IMR-90 (cell line): ENCODE results near the gene PRDX5. TPM values are rescaled to one million over a fixed set of nuclear protein-coding genes. Genes with fewer than 3 reads are reported as not detected.

Source experiments
- ATAC-seq: fragments of 200-7000 bp; cut with Tn5 transposase; 2 replicates; pipeline ENCODE4 v1.9.1; 2020; ENCODE audit warnings: low read depth, mild to moderate bottlenecking, moderate library complexity
- BruUV-seq: library from RNA; stranded (reverse); fragments of 400-500 nt; replicated peaks from 2 replicates; lab custom pipeline; 2021; lab: Mats Ljungman, UMichigan
- CTCF ChIA-PET: fragments of 300-600 bp; formaldehyde crosslinking; extraction: SDS; loops from one replicate; lab custom pipeline; 2021; ENCODE audit warnings: antibody characterized with exemption; lab: Yijun Ruan, JAX
- POLR2A ChIA-PET: fragments of 300-600 bp; sonication (Branson Sonifier 250); formaldehyde crosslinking; loops from one replicate; lab custom pipeline; 2022; ENCODE audit warnings: antibody characterized with exemption; ENCODE audit not compliant: unreplicated experiment; lab: Charles Lee
- DNase-seq: peaks from one replicate; pipeline ENCODE4 v3.0.0; 2013
- H2AFZ ChIP-seq: replicated peaks from 2 replicates; pipeline ENCODE3; 2013; ENCODE audit warnings: low read length, mild to moderate bottlenecking; ENCODE audit not compliant: poor library complexity
- H2AK5ac ChIP-seq: 2 replicates; pipeline ENCODE4 v1.6.1; 2013; ENCODE audit warnings: low read depth, low read length, inconsistent platforms
- H2AK9ac ChIP-seq: replicated peaks from 2 replicates; pipeline ENCODE3; 2013; ENCODE audit warnings: mild to moderate bottlenecking, low read depth, low read length, moderate library complexity; ENCODE audit not compliant: poor library complexity
- H2BK120ac ChIP-seq: 2 replicates; pipeline ENCODE4 v1.6.1; 2013; ENCODE audit warnings: low read depth, low read length, inconsistent platforms
- H2BK15ac ChIP-seq: 3 replicates; pipeline ENCODE4 v1.6.1; 2013; ENCODE audit warnings: low read depth, low read length, inconsistent platforms
- H2BK20ac ChIP-seq: 2 replicates; pipeline ENCODE4 v1.6.1; 2013; ENCODE audit warnings: low read depth, mild to moderate bottlenecking, inconsistent platforms, low read length, moderate library complexity
- H2BK5ac ChIP-seq: 2 replicates; pipeline ENCODE4 v1.6.1; 2013; ENCODE audit warnings: mild to moderate bottlenecking, low read depth, low read length, inconsistent platforms; ENCODE audit not compliant: poor library complexity, severe bottlenecking
- H3K14ac ChIP-seq: replicated peaks from 2 replicates; pipeline ENCODE4 v1.6.1; 2013; ENCODE audit warnings: low read depth, low read length, inconsistent platforms
- H3K18ac ChIP-seq: 2 replicates; pipeline ENCODE4 v1.6.1; 2013; ENCODE audit warnings: low read depth, low read length, control low read depth
- H3K23ac ChIP-seq: 2 replicates; pipeline ENCODE4 v1.6.1; 2013; ENCODE audit warnings: low read depth, low read length, inconsistent platforms
- H3K27ac ChIP-seq: 2 replicates; pipeline ENCODE4 v1.5.1; 2013; ENCODE audit warnings: mild to moderate bottlenecking, control low read depth, low read length; ENCODE audit not compliant: insufficient read depth
- H3K27me3 ChIP-seq: 2 replicates; pipeline ENCODE4 v1.6.1; 2013; ENCODE audit warnings: low read length; ENCODE audit not compliant: control insufficient read depth, insufficient read depth
- H3K36me3 ChIP-seq: 2 replicates; pipeline ENCODE4 v1.6.1; 2013; ENCODE audit warnings: low read length, mixed read lengths; ENCODE audit not compliant: control insufficient read depth, insufficient read depth
- H3K4ac ChIP-seq: 2 replicates; pipeline ENCODE4 v1.6.1; 2013; ENCODE audit warnings: low read depth, low read length, inconsistent platforms
- H3K4me1 ChIP-seq: 2 replicates; pipeline ENCODE4 v1.6.1; 2013; ENCODE audit warnings: low read length, mixed read lengths; ENCODE audit not compliant: control insufficient read depth, insufficient read depth
- H3K4me2 ChIP-seq: 2 replicates; pipeline ENCODE4 v1.6.1; 2013; ENCODE audit warnings: low read depth, mild to moderate bottlenecking, control low read depth, low read length, moderate library complexity
- H3K4me3 ChIP-seq: 2 replicates; pipeline ENCODE4 v1.5.1; 2013; ENCODE audit warnings: low read depth, mild to moderate bottlenecking, control low read depth, low read length, moderate library complexity; ENCODE audit not compliant: insufficient read depth
- H3K56ac ChIP-seq: 2 replicates; pipeline ENCODE4 v1.6.1; 2013; ENCODE audit warnings: low read length, inconsistent platforms; ENCODE audit not compliant: insufficient read depth; ENCODE audit errors: extremely low read depth
- H3K79me1 ChIP-seq, 2 experiments: 2 replicates each; pipeline ENCODE4 v1.6.1; 2013; ENCODE audit warnings: low read length in 2 of 2, inconsistent platforms in 1 of 2, low read depth in 1 of 2
- H3K9ac ChIP-seq: 2 replicates; pipeline ENCODE4 v1.6.1; 2013; ENCODE audit warnings: low read depth, low read length, control low read depth
- H3K9me1 ChIP-seq: 2 replicates; pipeline ENCODE4 v1.6.1; 2013; ENCODE audit warnings: low read length, inconsistent platforms; ENCODE audit not compliant: insufficient read depth
- H3K9me3 ChIP-seq: 2 replicates; pipeline ENCODE4 v1.6.1; 2013; ENCODE audit warnings: low read length; ENCODE audit not compliant: control insufficient read depth, insufficient read depth
- H4K20me1 ChIP-seq: 2 replicates; pipeline ENCODE4 v1.6.1; 2013; ENCODE audit warnings: low read length, inconsistent platforms; ENCODE audit not compliant: insufficient read depth
- H4K5ac ChIP-seq: 2 replicates; pipeline ENCODE4 v1.6.1; 2013; ENCODE audit warnings: mild to moderate bottlenecking, low read depth, low read length, control low read depth
- H4K8ac ChIP-seq, 2 experiments: 2 replicates each; pipeline ENCODE4 v1.6.1; 2013; ENCODE audit warnings: low read depth in 2 of 2, low read length in 2 of 2, control low read depth in 1 of 2, inconsistent platforms in 1 of 2
- H4K91ac ChIP-seq: 2 replicates; pipeline ENCODE4 v1.6.1; 2013; ENCODE audit warnings: low read depth, low read length, inconsistent platforms; ENCODE audit not compliant: insufficient read depth
- CEBPB ChIP-seq: IDR thresholded peaks from 2 replicates; pipeline ENCODE4 v1.6.1; 2012; ENCODE audit warnings: low read depth, low read length, improper control_type of control experiment
- CTCF ChIP-seq: conservative IDR thresholded peaks from 2 replicates; pipeline ENCODE4 v1.5.1; 2012; ENCODE audit warnings: mild to moderate bottlenecking, low read depth, low read length, improper control_type of control experiment
- ELK1 ChIP-seq: fragments of 150-350 bp; IDR thresholded peaks from 2 replicates; pipeline ENCODE4 v1.6.1; 2016; ENCODE audit warnings: low read depth, mild to moderate bottlenecking, low read length, moderate library complexity, borderline replicate concordance
- FOS ChIP-seq: fragments of 150-350 bp; IDR thresholded peaks from 2 replicates; pipeline ENCODE4 v1.6.1; 2016; ENCODE audit warnings: low read depth, low read length
- MAFK ChIP-seq: IDR thresholded peaks from 2 replicates; pipeline ENCODE4 v1.6.1; 2012; ENCODE audit warnings: low read depth, low read length, improper control_type of control experiment
- MAZ ChIP-seq: IDR thresholded peaks from 2 replicates; pipeline ENCODE4 v1.6.1; 2012; ENCODE audit warnings: low read depth, mild to moderate bottlenecking, low read length, improper control_type of control experiment, moderate library complexity, borderline replicate concordance
- MXI1 ChIP-seq: IDR thresholded peaks from 2 replicates; pipeline ENCODE4 v1.6.1; 2012; ENCODE audit warnings: low read depth, mild to moderate bottlenecking, low read length, moderate library complexity, borderline replicate concordance
- NFE2L2 ChIP-seq: fragments of 150-350 bp; IDR thresholded peaks from 2 replicates; pipeline ENCODE4 v1.6.1; 2016; ENCODE audit warnings: low read depth, mild to moderate bottlenecking, low read length
- POLR2A ChIP-seq: IDR thresholded peaks from 2 replicates; pipeline ENCODE4 v1.6.1; 2012; ENCODE audit warnings: mild to moderate bottlenecking, low read depth, low read length
- RFX5 ChIP-seq: IDR thresholded peaks from 2 replicates; pipeline ENCODE4 v1.8.0; 2012; ENCODE audit warnings: low read depth, mild to moderate bottlenecking, low read length, moderate library complexity
- WGBS, 2 experiments: methylation state at CpG; one replicate each; pipeline versions ENCODE4 v1.1.5 to v1.1.7; 2013; ENCODE audit warnings: missing lambda C conversion rate in 2 of 2; ENCODE audit not compliant: insufficient read length in 1 of 2; ENCODE audit errors: extremely low coverage in 2 of 2; 5-methylcytosine and 5-hydroxymethylcytosine counted together
- dilution Hi-C: fragments of 300-500 bp; cut with HindIII; formaldehyde crosslinking; loops from one replicate; pipeline ENCODE4 v1.14.3; 2018; ENCODE audit warnings: low sequenced_read_pairs; ENCODE audit not compliant: unreplicated experiment
- in situ Hi-C: fragments of 300-500 bp; cut with MboI; formaldehyde crosslinking; loops from 3 replicates; pipeline ENCODE4 v1.14.3; 2019; ENCODE audit warnings: low sequenced_read_pairs, inconsistent platforms, mixed read lengths
- intact Hi-C: fragments of 100-400 bp; cut with micrococcal nuclease; formaldehyde crosslinking; loops from 2 replicates; pipeline ENCODE4 v1.10.0; 2022
- polyA plus RNA-seq, 3 experiments: library from polyadenylated mRNA; depleted of rRNA; stranded (reverse); fragments of >200 nt; gene quantifications; 2 replicates each; pipeline ENCODE4 v1.2.3, GENCODE V29; 2012; ENCODE audit warnings: low replicate concordance in 1 of 3
- total RNA-seq: library from RNA; depleted of rRNA; stranded (reverse); fragments of >200 nt; gene quantifications from 2 replicates; pipeline ENCODE4 v1.2.3, GENCODE V29; 2012

The PRDX5 gene
- total and polyA plus RNA-seq, 2 of the 4 experiments (the other 2 are of a cell fraction) = 120 to 292 TPM

GRCh38 chr11:64368673-64369074, 50.8 kb downstream of the PRDX5 start:
- Histone ChIP-seq H3K9me3 (no peaks in the 10 kb centered on the region; the same call in 1 of the 2 replicates), H3K4me1 (no peaks in the 10 kb centered on the region), H3K4ac (no peak overlapping the region), H2AFZ (no peak overlapping the region), H3K79me1 (peaks cover 2 to 17% of the 10 kb centered on the region in 2 experiments; a peak in 3 of 4 replicates), H4K8ac (no peak overlapping the region), H3K9me1 (peaks cover 4% of the 10 kb centered on the region; the same call in 1 of the 2 replicates), H2BK120ac (no peak overlapping the region), H2AK5ac (no peak overlapping the region), H4K5ac (no peak overlapping the region), H3K23ac (no peak overlapping the region), H3K4me2 (no peak overlapping the region), H3K4me3 (no peak overlapping the region), H2AK9ac (no peak overlapping the region), H3K14ac (no peak overlapping the region), H2BK5ac (no peak overlapping the region), H2BK20ac (no peak overlapping the region), H2BK15ac (no peak overlapping the region), H3K36me3 (peaks cover 46% of the 10 kb centered on the region), H3K56ac (no peak overlapping the region), H3K27me3 (no peaks in the 10 kb centered on the region), H4K20me1 (no peaks in the 10 kb centered on the region), H4K91ac (no peak overlapping the region), H3K9ac (no peak overlapping the region), H3K27ac (no peak overlapping the region), H3K18ac (no peak overlapping the region)
- ChIA-PET CTCF (no interaction called here), POLR2A (no interaction called here)
- dilution Hi-C loops (no loop called here), intact Hi-C loops (no loop called here), in situ Hi-C loops (no loop called here)
- 82% methylated on average over 15 of the region's 28 CpGs; no CpG with 5 or more reads in 1 of the 2 experiments for WGBS, 2 experiments
- BruUV-seq = no TSS peak
- DNase-seq (no peak), ATAC-seq (no peak)
- no peak for TF ChIP-seq MAFK
- no peak for TF ChIP-seq FOS
- no peak for TF ChIP-seq CTCF
- TF ChIP-seq ELK1 = no peak
- no peak for TF ChIP-seq RFX5
- TF ChIP-seq CEBPB = no peak
- TF ChIP-seq MAZ = no peak
- TF ChIP-seq NFE2L2 = no peak
- TF ChIP-seq MXI1 = no peak
- no peak for TF ChIP-seq POLR2A
